Measurements from ENCODE around the gene NKX6-2. TPM values are rescaled to one million over a fixed set of nuclear protein-coding genes. Genes with fewer than 3 reads are reported as not detected.

Gene NKX6-2
- total RNA-seq, 1 donor from 2014 or later: not detected

- no peak overlapping the region for H3K9ac ChIP-seq
- peaks cover 10% of the 10 kb centered on the region for H3K27me3 Mint-ChIP-seq (ENCODE audit: insufficient read depth, low read depth)
- no peak overlapping the region for H3K4me2 ChIP-seq
- no peak for DNase-seq (ENCODE audit: low spot score)
- TF ChIP-seq EZH2 (IDR thresholded peaks at IDR 0.05): no peak
- TF ChIP-seq, protein P1, sequence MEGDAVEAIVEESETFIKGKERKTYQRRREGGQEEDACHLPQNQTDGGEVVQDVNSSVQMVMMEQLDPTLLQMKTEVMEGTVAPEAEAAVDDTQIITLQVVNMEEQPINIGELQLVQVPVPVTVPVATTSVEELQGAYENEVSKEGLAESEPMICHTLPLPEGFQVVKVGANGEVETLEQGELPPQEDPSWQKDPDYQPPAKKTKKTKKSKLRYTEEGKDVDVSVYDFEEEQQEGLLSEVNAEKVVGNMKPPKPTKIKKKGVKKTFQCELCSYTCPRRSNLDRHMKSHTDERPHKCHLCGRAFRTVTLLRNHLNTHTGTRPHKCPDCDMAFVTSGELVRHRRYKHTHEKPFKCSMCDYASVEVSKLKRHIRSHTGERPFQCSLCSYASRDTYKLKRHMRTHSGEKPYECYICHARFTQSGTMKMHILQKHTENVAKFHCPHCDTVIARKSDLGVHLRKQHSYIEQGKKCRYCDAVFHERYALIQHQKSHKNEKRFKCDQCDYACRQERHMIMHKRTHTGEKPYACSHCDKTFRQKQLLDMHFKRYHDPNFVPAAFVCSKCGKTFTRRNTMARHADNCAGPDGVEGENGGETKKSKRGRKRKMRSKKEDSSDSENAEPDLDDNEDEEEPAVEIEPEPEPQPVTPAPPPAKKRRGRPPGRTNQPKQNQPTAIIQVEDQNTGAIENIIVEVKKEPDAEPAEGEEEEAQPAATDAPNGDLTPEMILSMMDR (IDR thresholded peaks at IDR 0.05): no peak
- TF ChIP-seq EZH2phosphoT487 (IDR thresholded peaks at IDR 0.05): no peak
- H3K4me3 ChIP-seq: no peak overlapping the region
- H3K4me1 Mint-ChIP-seq: no peaks in the 10 kb centered on the region
- no peaks in the 10 kb centered on the region for H3K79me2 ChIP-seq (ENCODE audit: low read depth)
- H3K27ac ChIP-seq: no peak overlapping the region
- no peak overlapping the region for H3K27ac Mint-ChIP-seq
- no peaks in the 10 kb centered on the region for H3K9me3 ChIP-seq (ENCODE audit: low read depth)
- no peak overlapping the region for H2AFZ ChIP-seq (replicated peaks)
- peaks cover 7% of the 10 kb centered on the region for H3K27me3 ChIP-seq
- H4K20me1 ChIP-seq (ENCODE audit: low read depth): no peaks in the 10 kb centered on the region
- peaks cover 2% of the 10 kb centered on the region for H3K36me3 Mint-ChIP-seq
- H3K36me3 ChIP-seq: no peaks in the 10 kb centered on the region
- H3K4me1 ChIP-seq: no peaks in the 10 kb centered on the region
- H3K9me3 Mint-ChIP-seq: peaks cover 2% of the 10 kb centered on the region
- no peak overlapping the region for H3K4me3 Mint-ChIP-seq
- peaks cover 8% of the 10 kb centered on the region for H3F3A ChIP-seq (ENCODE audit: low read depth)
Measured at GRCh38 chr10:132833421-132834111, 47.6 kb upstream of the NKX6-2 start.

- H2AFZ ChIP-seq (replicated peaks): no peak overlapping the region
- no peak for DNase-seq (ENCODE audit: low spot score)
Measured at GRCh38 chr10:132832186-132832969, 46.4 kb upstream of the NKX6-2 start.

DNA sequence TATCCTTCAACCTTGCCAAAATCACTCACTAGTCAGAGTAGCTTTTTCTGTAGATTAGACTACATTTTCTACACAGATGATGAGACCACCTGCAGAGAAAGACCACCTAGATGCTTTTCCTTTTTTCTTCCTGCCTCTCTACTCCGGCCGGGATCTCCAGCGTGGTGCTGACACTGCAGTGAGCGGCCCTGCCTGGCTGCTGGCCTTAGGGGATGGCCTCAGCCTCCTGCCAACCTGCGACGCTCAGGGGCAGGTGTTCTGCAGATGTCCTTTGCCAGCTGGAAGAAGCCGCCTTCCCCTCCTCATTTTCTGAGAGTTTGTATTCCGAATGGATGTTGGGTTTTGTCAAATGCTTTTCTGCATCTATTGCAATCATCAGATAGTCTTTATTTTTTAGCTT, 43.5 kb upstream of the NKX6-2 start:
- Mint-ChIP-seq H3K27ac (no peak overlapping the region), H3K9me3 (peaks cover 12% of the 10 kb centered on the region), H3K4me1 (no peaks in the 10 kb centered on the region), H3K4me3 (no peak overlapping the region), H3K27me3 (ENCODE audit: insufficient read depth, low read depth) (peaks cover 9% of the 10 kb centered on the region), H3K36me3 (peaks cover 3% of the 10 kb centered on the region)
- Histone ChIP-seq H3K4me3 (no peak overlapping the region), H3K79me2 (ENCODE audit: low read depth) (no peaks in the 10 kb centered on the region), H3K9me3 (ENCODE audit: low read depth) (no peaks in the 10 kb centered on the region), H3K9ac (no peak overlapping the region), H3F3A (ENCODE audit: low read depth) (peaks cover 8% of the 10 kb centered on the region), H2AFZ (replicated peaks) (no peak overlapping the region), H3K27me3 (peaks cover 7% of the 10 kb centered on the region), H3K4me2 (no peak overlapping the region), H3K27ac (no peak overlapping the region), H3K36me3 (no peaks in the 10 kb centered on the region), H3K4me1 (no peaks in the 10 kb centered on the region), H4K20me1 (ENCODE audit: low read depth) (no peaks in the 10 kb centered on the region)
- no peak for DNase-seq (ENCODE audit: low spot score)
- TF ChIP-seq EZH2 (IDR thresholded peaks at IDR 0.05) (no peak), EZH2phosphoT487 (IDR thresholded peaks at IDR 0.05) (no peak)
- TF ChIP-seq, protein P1 (IDR thresholded peaks at IDR 0.05): no peak

More at GRCh38 chr10:132832186-132832969, 46.4 kb upstream of the NKX6-2 start:
- Mint-ChIP-seq H3K4me1 (no peaks in the 10 kb centered on the region), H3K27me3 (ENCODE audit: insufficient read depth, low read depth) (peaks cover 8% of the 10 kb centered on the region), H3K27ac (no peak overlapping the region), H3K4me3 (no peak overlapping the region), H3K9me3 (peaks cover 13% of the 10 kb centered on the region), H3K36me3 (peaks cover 2% of the 10 kb centered on the region)
- no peaks in the 10 kb centered on the region for H3K9me3 ChIP-seq (ENCODE audit: low read depth)
- H3K9ac ChIP-seq: no peak overlapping the region
- peaks cover 7% of the 10 kb centered on the region for H3K27me3 ChIP-seq
- no peak overlapping the region for H3K4me3 ChIP-seq
- H3K4me1 ChIP-seq: no peaks in the 10 kb centered on the region
- no peak overlapping the region for H3K4me2 ChIP-seq
- H3K36me3 ChIP-seq: no peaks in the 10 kb centered on the region
- TF ChIP-seq EZH2 (IDR thresholded peaks at IDR 0.05): no peak
- TF ChIP-seq EZH2phosphoT487 (IDR thresholded peaks at IDR 0.05): no peak
- TF ChIP-seq, protein P1 (IDR thresholded peaks at IDR 0.05): no peak
- H3K79me2 ChIP-seq (ENCODE audit: low read depth): no peaks in the 10 kb centered on the region
- no peaks in the 10 kb centered on the region for H4K20me1 ChIP-seq (ENCODE audit: low read depth)
- H3F3A ChIP-seq (ENCODE audit: low read depth): peaks cover 4% of the 10 kb centered on the region
- H3K27ac ChIP-seq: no peak overlapping the region

Measured in neural progenitor cell (in vitro differentiated cells).